SK-N-MC (cell line): ENCODE results near the gene ANK2.

Experiments used
- DNase-seq: peaks from one replicate; pipeline ENCODE4 v3.0.0-alpha.2; 2011; ENCODE audit warnings: low read depth, low spot score
- H3K27ac ChIP-seq: fragments of 200-600 bp; sonication (generic); 2 replicates; pipeline ENCODE4 v1.5.1; 2016; ENCODE audit warnings: mixed run types
- H3K36me3 ChIP-seq: fragments of 200-600 bp; sonication (generic); 2 replicates; pipeline ENCODE4 v1.6.1; 2017; ENCODE audit warnings: antibody characterized with exemption, low read length, mixed read lengths; ENCODE audit not compliant: insufficient read depth
- H3K4me3 ChIP-seq: fragments of 200-600 bp; sonication (generic); 2 replicates; pipeline ENCODE4 v1.5.1; 2016
- H3K9ac ChIP-seq: fragments of 200-600 bp; sonication (generic); 2 replicates; pipeline ENCODE4 v1.8.0; 2017; ENCODE audit warnings: mixed run types, mixed read lengths; ENCODE audit not compliant: insufficient read length
- H3K9me3 ChIP-seq: fragments of 200-600 bp; sonication (generic); 2 replicates; pipeline ENCODE4 v1.6.1; 2017; ENCODE audit warnings: low read depth, mild to moderate bottlenecking, antibody characterized with exemption, low read length, moderate library complexity, mixed read lengths
- EZH2 ChIP-seq: fragments of 200-600 bp; sonication (generic); IDR thresholded peaks from one replicate; pipeline ENCODE4 v1.6.1; 2017; ENCODE audit warnings: antibody characterized with exemption
- FOXP2 ChIP-seq: optimal IDR thresholded peaks from 2 replicates; pipeline ENCODE3; 2011; ENCODE audit warnings: mild to moderate bottlenecking, moderate library complexity; ENCODE audit not compliant: insufficient read depth; ENCODE audit errors: extremely low read length, control extremely low read depth
- POLR2AphosphoS5 ChIP-seq: IDR thresholded peaks from 2 replicates; pipeline ENCODE4 v1.6.1; 2012; ENCODE audit warnings: mild to moderate bottlenecking, low read depth, low read length, borderline replicate concordance

Gene ANK2

DNA sequence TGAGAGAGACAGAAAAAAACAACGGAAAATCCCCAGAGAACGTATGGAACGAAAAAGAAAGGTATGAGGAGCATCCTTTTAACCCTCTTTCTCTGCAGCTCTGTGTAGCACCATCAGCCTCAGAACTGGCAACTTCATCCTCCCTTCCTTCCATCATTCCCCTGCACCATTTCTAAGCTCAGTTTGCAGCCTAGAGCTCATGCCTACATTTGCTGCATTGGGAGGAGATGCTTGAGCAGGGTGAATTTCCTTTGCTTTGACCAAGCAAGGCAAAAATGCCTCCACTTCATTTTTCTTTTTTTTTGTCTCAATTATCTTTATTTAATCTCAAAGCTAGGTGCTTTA, 67.9 kb downstream of the ANK2 start:
- no peak overlapping the region for H3K9ac ChIP-seq

GRCh38 chr4:113122066-113122465, 72.6 kb downstream of the ANK2 start:
- TF ChIP-seq FOXP2 (no peak), EZH2 (no peak), POLR2AphosphoS5 (no peak)
- no peak overlapping the region for H3K4me3 ChIP-seq
- H3K27ac ChIP-seq: no peak overlapping the region
- no peaks in the 10 kb centered on the region for H3K9me3 ChIP-seq
- no peak for DNase-seq
- H3K36me3 ChIP-seq: no peaks in the 10 kb centered on the region
- no peak overlapping the region for H3K9ac ChIP-seq

More for the DNA sequence above, 67.9 kb downstream of the ANK2 start:
- no peaks in the 10 kb centered on the region for H3K36me3 ChIP-seq
- no peak overlapping the region for H3K27ac ChIP-seq
- no peak for DNase-seq
- no peak overlapping the region for H3K4me3 ChIP-seq
- H3K9me3 ChIP-seq: no peaks in the 10 kb centered on the region
- TF ChIP-seq FOXP2 (no peak), POLR2AphosphoS5 (no peak), EZH2 (no peak)

DNA sequence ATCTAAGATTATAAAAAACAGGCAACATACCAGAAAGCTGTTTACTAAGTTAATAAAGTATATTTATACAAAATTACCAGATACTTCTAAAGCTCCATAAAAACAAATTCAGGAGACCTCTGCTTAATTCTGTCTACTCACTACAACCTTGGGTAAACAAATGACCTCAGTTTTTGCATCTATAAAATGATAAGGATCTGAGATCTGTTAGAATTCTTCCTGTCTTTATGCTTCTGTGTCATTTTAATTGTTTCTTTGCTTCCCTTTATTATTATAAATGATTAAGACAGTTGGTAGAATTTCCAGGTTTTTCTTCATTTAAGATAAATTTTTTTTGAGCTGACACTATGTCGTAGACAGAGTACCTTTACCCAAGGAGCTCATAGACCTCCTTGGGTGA, 76.0 kb downstream of the ANK2 start:
- no peak overlapping the region for H3K4me3 ChIP-seq
- H3K9me3 ChIP-seq: no peaks in the 10 kb centered on the region
- TF ChIP-seq FOXP2 (no peak), EZH2 (no peak)
- H3K27ac ChIP-seq: no peak overlapping the region
- no peak overlapping the region for H3K9ac ChIP-seq
- no peak for DNase-seq
- H3K36me3 ChIP-seq: no peaks in the 10 kb centered on the region

DNA sequence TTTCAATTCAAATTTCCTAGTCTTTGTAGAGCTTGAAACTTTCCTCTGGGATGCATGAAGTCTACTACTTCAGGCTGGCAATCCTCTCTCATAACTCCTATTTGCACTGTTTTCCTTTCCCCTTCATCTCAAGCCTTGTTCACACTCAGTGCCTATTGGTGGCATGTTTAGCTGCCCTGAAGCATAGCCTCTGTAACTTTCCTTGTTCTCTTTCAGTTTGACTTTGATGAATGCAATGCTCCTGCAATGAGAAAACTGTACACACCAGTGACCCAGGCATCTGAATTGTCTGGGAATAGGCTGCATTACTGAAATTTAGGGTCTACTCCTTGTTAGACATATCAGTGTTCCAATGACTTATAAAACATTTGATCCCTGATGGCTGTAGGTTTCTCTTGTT, 81.7 kb downstream of the ANK2 start:
- no peak for DNase-seq
- no peaks in the 10 kb centered on the region for H3K36me3 ChIP-seq
- no peaks in the 10 kb centered on the region for H3K9me3 ChIP-seq
- TF ChIP-seq FOXP2 (no peak), POLR2AphosphoS5 (no peak), EZH2 (no peak)
- H3K9ac ChIP-seq: no peak overlapping the region
- H3K27ac ChIP-seq: no peak overlapping the region
- no peak overlapping the region for H3K4me3 ChIP-seq

DNA sequence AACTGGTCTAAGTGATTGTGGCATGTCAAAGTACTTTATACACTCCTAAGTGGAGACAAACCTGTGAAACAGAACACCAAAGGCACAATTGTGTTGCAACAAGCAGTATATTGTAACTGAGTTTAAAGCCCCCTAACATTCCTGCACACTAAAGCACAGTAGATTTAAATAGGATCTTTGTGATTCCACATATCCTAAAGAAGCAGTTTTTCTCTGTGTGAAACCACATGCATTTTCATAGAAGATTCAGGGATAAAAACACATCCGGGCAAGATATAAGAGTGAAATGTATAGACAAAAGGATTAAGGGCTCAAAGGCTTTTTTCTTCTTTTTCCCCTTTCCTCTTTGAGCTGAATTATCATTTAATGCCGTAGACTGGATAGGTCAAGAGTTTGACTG, 82.2 kb downstream of the ANK2 start:
- no peak for TF ChIP-seq EZH2
- TF ChIP-seq POLR2AphosphoS5: no peak
- no peak for TF ChIP-seq FOXP2
- no peak overlapping the region for H3K9ac ChIP-seq
- H3K9me3 ChIP-seq: no peaks in the 10 kb centered on the region
- no peak overlapping the region for H3K4me3 ChIP-seq
- no peaks in the 10 kb centered on the region for H3K36me3 ChIP-seq
- DNase-seq: no peak
- H3K27ac ChIP-seq: no peak overlapping the region

DNA sequence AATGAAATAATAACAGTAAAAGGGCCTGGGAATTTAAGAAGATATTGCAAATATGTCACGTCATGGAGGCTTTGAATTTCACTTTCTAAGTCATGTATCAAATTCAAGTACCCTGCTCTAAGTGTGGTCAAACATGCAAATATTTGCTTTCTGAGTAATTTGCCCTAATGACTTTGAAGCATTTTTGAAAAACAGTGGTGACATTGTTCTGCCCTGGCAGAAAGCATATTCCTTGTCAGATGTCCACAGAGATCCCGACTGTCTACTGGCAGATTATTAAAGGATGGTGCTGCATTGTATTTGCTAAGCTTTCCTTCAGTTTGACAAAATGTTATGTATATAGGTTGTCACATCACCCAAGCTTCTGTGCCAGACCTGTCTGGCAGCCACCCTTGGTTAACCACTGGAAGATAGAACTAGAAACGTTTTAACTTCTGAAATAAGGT, 92.5 kb downstream of the ANK2 start:
- no peak overlapping the region for H3K9ac ChIP-seq
- TF ChIP-seq EZH2: no peak
- TF ChIP-seq FOXP2: no peak
- TF ChIP-seq POLR2AphosphoS5: no peak
- no peaks in the 10 kb centered on the region for H3K36me3 ChIP-seq
- no peaks in the 10 kb centered on the region for H3K9me3 ChIP-seq
- no peak overlapping the region for H3K4me3 ChIP-seq
- no peak for DNase-seq
- H3K27ac ChIP-seq: no peak overlapping the region

DNA sequence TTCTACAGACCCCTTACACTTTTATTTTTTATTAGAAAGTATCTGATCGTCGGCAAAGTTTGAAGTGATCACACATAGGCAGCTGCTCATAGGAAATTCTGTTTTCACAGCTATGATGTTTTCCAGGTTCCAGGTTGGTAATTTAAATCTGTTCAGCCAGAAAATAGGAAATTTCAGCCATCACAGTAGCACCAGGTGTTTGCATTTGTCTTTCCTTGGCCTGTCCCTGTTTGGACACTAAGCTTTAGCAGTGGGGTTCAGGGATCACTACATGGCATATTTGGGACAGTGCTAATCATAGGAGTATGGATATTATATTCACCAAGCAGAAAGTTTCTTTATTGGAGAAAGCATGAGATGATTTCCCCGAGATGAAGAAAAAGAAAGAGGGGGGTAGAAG, 92.9 kb downstream of the ANK2 start:
- Histone ChIP-seq H3K27ac (no peak overlapping the region), H3K9me3 (no peaks in the 10 kb centered on the region), H3K36me3 (no peaks in the 10 kb centered on the region), H3K4me3 (no peak overlapping the region), H3K9ac (no peak overlapping the region)
- no peak for TF ChIP-seq EZH2
- TF ChIP-seq FOXP2: no peak
- TF ChIP-seq POLR2AphosphoS5: no peak
- DNase-seq: no peak

- no peak overlapping the region for H3K4me3 ChIP-seq
- H3K9me3 ChIP-seq: no peaks in the 10 kb centered on the region
- H3K9ac ChIP-seq: no peak overlapping the region
- H3K36me3 ChIP-seq: no peaks in the 10 kb centered on the region
- no peak for DNase-seq
- TF ChIP-seq FOXP2 (no peak), EZH2 (no peak), POLR2AphosphoS5 (no peak)
- no peak overlapping the region for H3K27ac ChIP-seq
Observed at GRCh38 chr4:113144091-113144490, 94.6 kb downstream of the ANK2 start.

DNA sequence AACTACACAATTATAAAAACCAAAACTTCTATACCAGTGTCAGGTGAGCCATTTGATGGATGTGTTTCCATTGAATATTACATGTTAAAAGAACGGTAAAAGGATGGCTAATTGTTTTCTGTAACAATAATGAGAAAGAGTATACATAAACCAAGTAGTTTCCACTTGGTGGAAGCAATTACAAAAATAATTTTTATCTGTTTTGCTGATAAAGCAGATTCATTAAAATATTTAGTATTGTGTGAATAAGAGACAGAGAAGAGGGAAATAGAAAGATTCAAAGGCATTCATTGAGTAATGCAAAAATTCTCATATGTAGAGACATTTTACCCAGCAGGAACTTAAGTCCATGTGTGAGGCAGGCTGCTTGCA, 95.7 kb downstream of the ANK2 start:
- Histone ChIP-seq H3K27ac (no peak overlapping the region), H3K9me3 (no peaks in the 10 kb centered on the region), H3K9ac (no peak overlapping the region)

More for the DNA sequence above, 95.7 kb downstream of the ANK2 start:
- Histone ChIP-seq H3K36me3 (no peaks in the 10 kb centered on the region), H3K4me3 (no peak overlapping the region)
- no peak for DNase-seq
- TF ChIP-seq EZH2: no peak
- TF ChIP-seq POLR2AphosphoS5: no peak
- TF ChIP-seq FOXP2: no peak
